Central memory CD4-positive, alpha-beta T cell (primary cell): ENCODE measurements around the gene SCN10A.

Source experiments
- DNase-seq: peaks from one replicate; pipeline ENCODE4 v3.0.0; 2022
- total RNA-seq, 3 experiments: gene quantifications; one replicate each; lab custom pipeline; 2026; lab: John Stamatoyannopoulos, UW

Gene SCN10A
- total RNA-seq, result 0 reads per million in 3 experiments

- no peak for DNase-seq
Observed at GRCh38 chr3:38816026-38816425, at the start of gene SCN10A. SCN10A (minus strand) TSS chr3:38816217; CDS start chr3:38794010, 22,207 bp downstream.

- no peak for DNase-seq
Observed at GRCh38 chr3:38853011-38853410, 37.0 kb upstream of the SCN10A start.

GRCh38 chr3:38843898-38844297, 27.9 kb upstream of the SCN10A start:
- DNase-seq, result no peak

GRCh38 chr3:38842266-38842965, 26.4 kb upstream of the SCN10A start:
- no peak for DNase-seq

GRCh38 chr3:38840987-38841386, 25.0 kb upstream of the SCN10A start:
- no peak for DNase-seq

GRCh38 chr3:38837358-38837757, 21.3 kb upstream of the SCN10A start:
- no peak for DNase-seq

GRCh38 chr3:38836561-38836960, 20.5 kb upstream of the SCN10A start:
- DNase-seq, result no peak

GRCh38 chr3:38835939-38836338, 19.9 kb upstream of the SCN10A start:
- DNase-seq, result no peak

- no peak for DNase-seq
Observed at GRCh38 chr3:38834717-38835116, 18.7 kb upstream of the SCN10A start.

- DNase-seq, result no peak
Observed at GRCh38 chr3:38834110-38834509, 18.1 kb upstream of the SCN10A start.

- DNase-seq, result no peak
Observed at GRCh38 chr3:38829404-38829803, 13.4 kb upstream of the SCN10A start.

GRCh38 chr3:38828681-38829080, 12.7 kb upstream of the SCN10A start:
- no peak for DNase-seq

GRCh38 chr3:38827791-38828190, 11.8 kb upstream of the SCN10A start:
- DNase-seq, result no peak

GRCh38 chr3:38826001-38826400, 10.0 kb upstream of the SCN10A start:
- DNase-seq, result no peak

- DNase-seq, result no peak
Observed at GRCh38 chr3:38824349-38824748, 8.3 kb upstream of the SCN10A start.

- DNase-seq, result no peak
Observed at GRCh38 chr3:38823722-38824121, 7.7 kb upstream of the SCN10A start.

GRCh38 chr3:38823186-38823585, 7.2 kb upstream of the SCN10A start:
- no peak for DNase-seq

- DNase-seq, result no peak
Observed at GRCh38 chr3:38811822-38812221, 4.2 kb downstream of the SCN10A start.

GRCh38 chr3:38805765-38806386, 10.1 kb downstream of the SCN10A start:
- peak; percentile 9 for DNase-seq

GRCh38 chr3:38805004-38805403, 11.0 kb downstream of the SCN10A start:
- no peak for DNase-seq

- no peak for DNase-seq
Observed at GRCh38 chr3:38800511-38800910, 15.5 kb downstream of the SCN10A start.

- no peak for DNase-seq
Observed at GRCh38 chr3:38793721-38794120, 22.3 kb downstream of the SCN10A start.

- no peak for DNase-seq
Observed at GRCh38 chr3:38792983-38793382, 23.0 kb downstream of the SCN10A start.

- DNase-seq, result no peak
Observed at GRCh38 chr3:38782148-38782547, 33.9 kb downstream of the SCN10A start.

- no peak for DNase-seq
Observed at GRCh38 chr3:38773528-38773927, 42.5 kb downstream of the SCN10A start.
